Measurements from ENCODE around the gene PTX4.

PTX4 gene

DNA sequence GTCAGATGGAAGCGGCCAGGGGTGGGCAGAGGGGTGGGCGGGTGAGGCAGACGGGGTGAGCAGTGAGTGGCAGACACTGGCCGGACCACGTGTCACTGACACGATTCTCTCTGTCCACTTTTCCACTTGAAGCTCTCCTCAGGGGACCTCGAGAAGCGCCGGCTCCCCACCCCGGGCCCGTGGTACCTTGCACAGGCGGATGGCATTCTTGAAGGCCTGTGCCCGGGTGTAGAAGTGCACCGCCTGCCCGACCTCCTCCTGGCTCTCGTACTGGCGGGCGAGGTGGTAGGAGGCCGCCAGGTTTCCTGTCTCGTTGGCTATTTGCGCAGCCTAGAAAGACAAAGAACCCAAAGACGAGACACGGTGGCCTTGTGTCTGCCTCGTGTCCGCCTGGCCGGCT is 35.6 kb upstream of the PTX4 start:
- no peak for DNase-seq (ENCODE audit: low spot score)

DNA sequence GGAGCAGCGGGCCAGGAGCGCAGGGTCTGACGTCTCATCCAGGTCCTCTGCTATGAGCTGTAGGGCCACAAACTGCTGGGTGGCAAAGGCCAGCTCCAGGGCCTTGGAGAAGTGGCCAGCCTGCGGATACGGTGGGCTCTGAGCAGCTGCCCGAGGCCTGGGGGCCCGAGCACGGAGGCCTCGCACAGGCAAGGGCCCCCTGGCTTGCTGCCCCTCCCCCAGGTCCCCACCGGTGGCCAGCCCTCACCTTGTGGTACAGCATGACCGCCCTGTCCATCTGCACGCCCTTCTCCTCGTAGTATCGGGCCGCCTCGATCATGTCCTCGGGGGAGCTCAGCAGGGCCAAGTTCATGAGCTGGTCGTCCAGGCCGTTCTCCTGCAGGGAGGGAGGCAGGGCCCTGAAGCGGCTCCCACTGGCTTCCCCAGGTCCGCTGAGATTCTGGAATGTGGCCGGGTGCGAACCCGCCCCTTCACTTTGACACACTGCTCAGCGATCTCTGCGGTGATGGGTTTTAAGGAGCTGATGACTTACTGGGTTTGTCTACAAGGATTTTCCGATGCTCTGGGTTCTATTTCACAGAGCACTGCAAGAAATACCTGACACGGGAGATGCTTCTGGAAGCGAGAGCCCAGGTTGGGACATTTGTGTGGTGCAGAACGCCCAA is 35.0 kb upstream of the PTX4 start:
- DNase-seq (ENCODE audit: low spot score): no peak

DNA sequence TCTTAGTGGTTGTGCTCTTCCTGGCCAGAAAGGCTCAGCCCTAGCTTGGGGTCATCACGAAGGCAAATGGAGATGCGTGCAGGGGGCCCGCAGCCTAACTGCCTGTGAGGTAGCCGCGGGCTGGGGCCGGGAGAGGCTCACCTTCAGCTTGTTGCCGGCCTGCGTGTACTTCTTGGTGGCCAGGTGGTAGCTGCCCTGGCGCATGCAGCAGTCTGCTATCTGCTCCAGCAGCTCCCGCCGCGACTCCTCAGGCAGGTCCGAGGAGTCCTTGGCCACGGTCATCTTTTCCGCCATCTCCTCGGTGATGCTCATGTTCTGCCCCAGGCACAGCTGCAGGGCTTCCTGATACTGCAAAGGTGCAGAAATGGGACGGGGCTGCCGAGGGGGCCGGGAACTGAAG is 31.7 kb upstream of the PTX4 start:
- no peak for DNase-seq (ENCODE audit: low spot score)

DNA sequence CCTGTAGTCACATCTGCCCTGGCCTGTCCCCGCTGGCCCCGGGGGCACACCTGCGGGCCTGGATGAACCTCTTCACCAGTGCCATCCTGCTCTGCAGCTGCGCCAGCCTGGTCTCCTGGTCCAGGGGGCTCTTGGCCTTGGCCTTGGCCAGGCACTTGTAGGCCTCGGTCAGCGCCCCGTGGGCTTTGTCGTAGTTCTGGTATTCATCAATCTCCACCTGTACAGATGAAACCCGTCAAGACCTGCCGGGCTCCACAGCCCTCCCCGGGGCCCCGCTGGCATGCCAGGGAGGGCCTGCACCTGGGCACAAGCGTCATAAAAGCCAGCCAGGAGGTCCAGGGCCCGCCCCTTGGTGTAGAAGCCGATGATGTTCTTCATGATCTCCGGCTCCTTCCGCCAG is 31.1 kb upstream of the PTX4 start:
- no peak for DNase-seq (ENCODE audit: low spot score)

DNA sequence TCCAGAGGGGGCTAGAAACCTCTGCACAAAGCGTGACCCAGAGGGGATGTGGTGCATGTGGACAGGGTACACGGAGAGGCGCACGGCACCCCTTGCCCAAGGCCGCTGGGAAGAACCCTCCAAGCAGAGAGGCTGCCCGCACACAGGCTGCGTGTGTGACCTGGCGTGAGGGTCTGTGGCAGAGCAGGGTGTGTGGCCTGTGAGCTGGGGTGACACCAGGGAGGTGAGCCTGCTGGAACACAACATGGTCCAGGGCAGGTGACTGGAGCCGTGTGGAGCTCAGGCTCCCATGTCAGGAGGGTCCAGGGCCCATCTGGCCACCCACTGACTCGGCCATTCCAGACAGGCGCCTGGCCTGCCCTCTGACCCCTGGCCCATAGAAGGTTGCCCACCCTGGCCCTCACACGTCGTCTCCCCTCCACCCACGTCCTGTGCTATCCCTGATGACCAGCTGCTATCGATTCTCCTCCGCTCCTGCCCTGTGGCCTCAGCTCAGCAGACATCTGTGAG is 29.9 kb upstream of the PTX4 start:
- DNase-seq (ENCODE audit: low spot score): no peak

DNA sequence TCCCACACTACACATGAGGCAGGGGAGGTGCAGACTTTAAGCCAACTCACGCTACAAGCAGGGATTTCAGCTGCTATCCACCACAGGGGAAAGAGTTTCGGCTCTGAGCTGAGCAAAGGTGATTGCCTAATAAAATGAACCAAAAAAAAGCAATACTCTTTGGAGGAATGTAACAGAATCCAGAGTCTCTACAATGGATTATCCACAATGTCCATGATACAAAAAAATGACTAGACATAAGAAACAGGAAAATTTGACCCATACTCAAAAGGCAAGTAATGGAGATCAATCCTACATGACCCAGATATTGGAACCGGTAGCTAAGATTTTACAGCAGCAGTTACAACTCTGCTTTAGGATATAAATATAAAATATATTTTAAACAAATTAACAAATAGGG is 25.8 kb upstream of the PTX4 start:
- DNase-seq (ENCODE audit: low spot score): no peak

DNA sequence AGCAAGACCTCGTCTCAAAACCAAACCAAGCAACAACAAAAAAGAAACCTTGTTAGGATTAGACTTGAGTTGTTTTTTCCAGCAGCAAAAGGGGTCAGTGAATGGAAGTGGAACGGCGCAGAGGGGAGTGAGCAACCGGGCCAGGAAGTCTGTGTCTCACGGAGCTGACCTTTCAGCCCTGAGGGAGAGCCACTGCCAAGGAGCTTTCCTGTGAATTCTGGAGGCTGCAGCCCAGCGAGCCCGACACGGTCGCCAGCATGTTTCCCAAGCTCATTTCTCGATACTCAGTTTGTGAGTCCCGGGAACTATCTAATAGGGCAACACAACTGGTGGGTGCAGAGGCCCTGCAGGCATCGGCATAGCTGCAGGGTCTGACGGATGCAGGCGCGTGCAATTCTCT is 24.0 kb upstream of the PTX4 start:
- DNase-seq (ENCODE audit: low spot score): no peak

DNA sequence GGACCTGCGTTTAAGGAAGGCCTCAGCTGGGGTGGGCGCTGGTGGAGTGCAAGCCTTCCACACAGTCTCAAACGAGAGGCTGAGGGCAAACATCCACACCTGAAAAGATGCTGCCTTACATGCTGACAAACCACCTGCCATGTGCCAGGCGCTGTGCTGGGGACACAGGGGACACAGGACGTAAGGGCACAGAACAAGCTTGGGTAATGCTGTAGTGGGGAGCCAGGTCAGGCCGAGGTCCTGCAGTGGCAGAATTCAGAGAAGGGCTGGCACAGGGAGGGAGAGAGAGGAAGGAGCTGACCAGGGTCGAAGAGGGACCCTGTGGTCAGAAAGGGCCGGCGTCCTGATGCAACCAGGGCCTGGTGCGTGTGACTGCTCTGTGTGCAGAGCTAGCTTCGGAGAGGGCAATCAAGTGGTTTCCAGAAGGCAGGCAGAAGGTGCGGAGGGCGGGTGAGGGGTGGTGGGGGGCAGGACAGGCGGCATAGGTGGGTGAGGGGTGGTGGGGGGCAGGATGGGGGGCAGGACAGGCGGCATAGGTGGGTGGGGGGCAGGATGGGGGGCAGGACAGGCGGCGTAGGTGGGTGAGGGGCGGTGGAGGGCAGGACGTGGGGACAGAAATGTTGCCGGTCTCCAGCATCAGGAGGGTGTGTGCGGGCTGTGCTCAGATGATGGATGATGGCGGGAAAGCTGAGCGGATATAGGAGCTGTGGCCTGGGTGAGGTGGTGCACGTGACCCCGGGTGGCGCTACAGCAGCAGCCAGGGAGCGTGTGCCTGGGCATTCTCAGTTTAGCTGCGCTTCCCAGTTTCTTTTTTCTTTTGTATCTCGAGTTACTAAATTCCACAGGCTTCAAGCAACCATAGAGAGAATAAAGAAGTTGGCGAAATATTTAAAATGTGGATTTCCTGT is 23.2 kb upstream of the PTX4 start:
- no peak for DNase-seq (ENCODE audit: low spot score)

DNA sequence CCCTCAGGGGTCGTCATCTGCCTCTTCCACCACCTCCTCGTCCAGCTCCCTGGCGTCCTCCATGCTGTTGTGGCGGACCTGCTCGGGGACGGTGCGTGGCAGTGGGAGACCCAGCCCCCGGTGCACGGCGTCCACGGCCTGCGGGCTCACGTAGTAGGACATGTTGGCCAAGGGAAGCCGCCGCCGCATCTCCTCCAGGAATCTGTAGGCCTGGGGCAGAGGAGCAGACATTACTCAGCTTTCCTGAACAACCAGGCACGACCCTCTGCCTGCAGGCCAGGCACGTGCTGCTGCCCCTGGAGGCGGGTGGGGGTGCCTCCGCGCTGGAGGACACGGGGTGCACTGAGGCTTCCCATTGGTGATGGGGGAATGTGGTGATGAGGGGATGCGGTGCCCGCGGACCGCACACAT is 22.2 kb upstream of the PTX4 start:
- no peak for DNase-seq (ENCODE audit: low spot score)

DNA sequence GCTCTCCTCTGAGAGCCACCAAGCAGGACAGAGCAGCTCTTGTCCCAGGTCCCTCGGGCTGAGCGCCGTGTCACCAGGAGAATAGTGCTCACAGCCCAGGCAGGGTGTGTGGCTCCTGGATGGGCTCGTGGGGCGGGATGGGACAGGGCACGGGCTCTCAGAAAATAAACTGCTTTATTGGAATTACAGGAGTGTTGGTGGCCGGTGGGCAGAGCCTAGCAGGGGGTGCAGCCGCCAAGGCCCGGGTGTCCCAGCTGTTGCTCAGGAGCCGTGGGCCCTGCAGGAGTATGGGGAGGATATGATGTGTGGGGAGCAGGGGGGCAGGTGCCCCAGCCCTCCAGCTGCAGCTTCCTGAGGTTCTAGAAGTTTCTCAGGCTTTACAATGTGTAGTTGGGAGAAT is 21.5 kb upstream of the PTX4 start:
- DNase-seq (ENCODE audit: low spot score): no peak

DNA sequence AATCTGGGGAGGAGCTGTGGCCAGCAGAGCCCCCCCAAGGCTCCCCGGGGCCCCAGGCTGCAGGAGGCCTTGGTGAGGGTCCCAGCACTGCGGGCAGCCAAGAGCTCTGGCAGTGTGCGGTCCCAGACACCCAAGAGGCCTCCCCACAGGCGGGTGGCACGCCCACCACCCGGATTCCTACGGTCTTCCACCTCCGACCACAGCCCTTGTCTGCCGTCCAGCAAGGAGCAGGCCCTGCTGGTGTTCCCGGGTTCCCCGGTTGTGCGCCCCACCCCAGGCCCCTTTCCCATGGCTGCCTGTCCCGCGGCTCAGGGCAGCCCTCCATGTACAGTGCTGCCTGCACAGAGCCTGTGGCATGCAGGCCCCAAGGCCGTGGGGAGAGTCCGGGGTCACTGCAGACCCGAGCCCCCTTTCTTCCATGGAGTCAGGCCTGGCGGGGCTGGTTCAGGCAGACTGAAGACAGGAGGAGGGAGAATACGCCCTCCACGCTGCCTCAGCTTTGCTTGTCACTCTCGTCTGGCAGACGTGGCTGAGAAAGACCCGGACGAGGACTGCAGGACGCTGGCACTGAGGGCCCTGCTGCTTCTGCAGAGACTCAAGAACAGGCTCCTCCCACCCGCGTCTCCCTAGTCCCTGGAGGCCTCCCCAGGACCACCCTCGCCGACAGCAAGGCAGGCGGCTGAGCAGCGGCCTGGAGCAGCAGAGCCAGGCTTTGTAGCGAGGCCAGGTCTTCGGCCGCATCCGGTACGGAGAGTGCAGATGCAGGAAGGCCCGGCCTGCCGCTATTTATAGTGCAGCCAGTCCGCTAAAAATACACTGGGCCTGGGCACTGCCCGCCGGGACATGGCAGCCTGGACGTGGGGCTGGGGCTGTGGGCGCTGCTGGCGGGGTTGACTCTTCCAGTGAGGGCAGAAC is 20.8 kb upstream of the PTX4 start:
- DNase-seq (ENCODE audit: low spot score): no peak

DNA sequence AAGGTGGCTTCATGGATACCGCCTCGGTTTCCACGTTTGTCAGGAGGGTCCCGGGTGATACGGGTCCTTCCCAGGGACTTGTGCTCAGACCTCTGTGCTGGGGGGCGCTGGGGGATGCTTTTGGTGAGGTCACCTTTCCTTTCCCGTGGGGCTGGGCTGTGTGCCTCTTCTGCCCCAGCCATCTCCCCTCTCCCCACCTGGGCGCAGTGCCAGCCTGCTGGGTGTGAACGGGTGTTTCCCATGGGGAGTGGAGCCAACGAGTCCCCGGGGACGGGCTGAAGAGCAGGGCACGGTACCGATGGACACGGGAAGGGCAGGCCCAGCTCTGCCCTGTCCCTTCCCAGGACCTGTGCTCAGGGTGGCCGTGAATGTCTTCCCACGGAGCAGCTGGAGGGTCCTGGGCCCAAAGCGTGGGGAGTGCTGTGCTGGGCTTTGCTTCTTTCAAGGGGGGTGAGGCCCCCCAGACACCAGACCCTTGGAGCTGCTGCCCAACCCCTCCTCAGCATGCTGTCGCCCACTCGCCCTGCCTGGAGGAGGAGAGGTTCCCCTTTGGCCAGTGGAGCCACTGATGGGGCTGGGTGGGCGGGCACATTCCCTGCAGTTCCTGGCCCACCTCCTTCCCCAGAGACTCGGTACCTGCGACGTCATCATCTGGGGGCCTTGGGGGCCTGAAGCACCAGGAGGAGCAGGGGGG is 19.9 kb upstream of the PTX4 start:
- DNase-seq (ENCODE audit: low spot score): no peak

DNA sequence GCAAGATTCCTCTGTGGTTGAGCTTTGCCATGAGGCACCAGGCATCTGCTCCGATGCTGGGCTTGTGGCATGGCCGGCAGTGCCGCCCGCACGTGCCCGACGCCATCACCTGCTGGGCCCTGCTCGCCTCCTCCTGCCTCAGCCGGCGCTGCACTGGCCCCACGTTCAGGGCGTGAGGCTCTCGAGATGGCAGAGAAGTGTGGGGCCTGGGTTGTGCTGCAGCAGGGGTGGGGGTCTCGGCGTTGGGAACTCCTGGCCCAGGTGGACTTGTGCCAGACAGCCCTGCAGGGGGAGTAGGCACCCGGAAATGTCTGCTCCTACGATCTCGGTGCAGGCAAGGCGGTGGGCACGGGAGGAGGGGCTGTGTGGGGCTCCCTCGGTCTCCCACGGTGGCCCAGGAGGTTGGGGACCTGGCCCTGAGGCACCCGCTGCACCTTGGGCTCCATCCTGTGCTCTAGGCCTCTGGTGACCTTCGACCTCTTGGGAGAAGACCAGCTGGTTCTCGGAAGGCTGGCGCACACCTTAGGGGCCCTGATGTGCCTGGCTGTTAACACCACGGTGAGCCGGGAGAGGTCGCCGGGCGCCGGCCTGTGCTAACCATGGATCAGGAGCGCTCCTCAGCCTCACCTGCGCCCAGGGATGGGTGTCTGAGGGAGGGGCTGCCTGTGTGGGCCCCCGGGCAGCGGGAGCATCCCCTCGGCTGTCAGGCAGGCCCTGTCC is 17.9 kb upstream of the PTX4 start:
- DNase-seq (ENCODE audit: low spot score): no peak

DNA sequence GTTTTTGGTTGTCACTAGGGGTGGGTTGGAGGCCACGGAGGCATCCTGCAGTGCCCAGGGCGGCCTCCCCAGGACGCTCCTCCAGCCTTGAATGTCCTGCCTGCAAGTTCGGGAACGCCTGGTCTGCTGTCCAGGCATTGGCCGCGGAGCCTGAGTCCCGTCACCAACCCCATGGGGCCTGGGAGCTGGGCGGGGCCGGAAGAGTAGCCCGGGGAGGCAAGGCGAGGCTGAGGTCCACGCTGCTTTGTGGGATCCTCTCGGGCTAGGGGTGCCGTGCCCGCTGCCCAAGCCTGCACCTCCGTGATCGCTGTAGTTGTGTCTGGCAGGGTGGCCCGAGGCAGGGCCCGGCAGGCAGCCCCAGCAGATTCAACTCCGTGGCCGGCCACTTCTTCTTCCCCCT is 17.2 kb upstream of the PTX4 start:
- DNase-seq (ENCODE audit: low spot score): no peak

DNA sequence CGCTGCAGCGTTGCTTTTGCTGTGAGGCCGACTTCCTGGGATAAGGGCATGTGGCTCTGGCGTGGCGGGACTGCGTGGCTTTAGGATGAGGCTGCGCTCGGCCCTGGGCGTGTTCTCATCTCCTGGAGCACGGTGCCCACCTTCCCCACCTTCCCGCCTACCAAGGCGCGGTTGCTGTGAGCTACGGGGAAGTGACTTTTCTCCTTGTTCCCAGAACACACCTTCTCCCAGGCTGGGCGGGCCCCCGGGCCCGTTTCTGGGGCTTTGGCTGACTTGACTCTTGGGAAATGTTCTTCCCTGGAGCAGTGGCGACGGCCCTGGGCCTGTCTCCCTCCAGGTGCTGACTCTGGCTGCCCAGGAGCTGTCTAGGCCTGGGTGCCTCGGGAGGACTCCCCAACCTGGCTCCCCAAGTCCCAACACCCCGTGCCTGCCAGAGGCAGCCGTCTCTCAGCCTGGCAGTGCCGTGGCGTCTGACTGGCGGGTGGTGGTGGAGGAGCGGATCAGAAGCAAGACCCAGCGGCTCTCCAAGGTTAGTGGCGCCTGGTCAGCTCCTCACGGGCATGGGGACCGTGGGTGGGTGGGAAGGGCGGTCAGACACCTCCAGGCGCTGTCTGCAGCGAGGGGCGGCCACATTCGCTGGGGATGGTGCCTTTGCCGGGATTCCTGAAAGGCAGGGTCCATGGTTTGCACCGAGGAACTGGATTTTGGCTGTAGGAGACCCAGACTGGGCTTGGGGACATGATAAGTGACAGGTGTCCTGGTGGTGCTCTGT is 16.5 kb upstream of the PTX4 start:
- DNase-seq (ENCODE audit: low spot score): no peak

DNA sequence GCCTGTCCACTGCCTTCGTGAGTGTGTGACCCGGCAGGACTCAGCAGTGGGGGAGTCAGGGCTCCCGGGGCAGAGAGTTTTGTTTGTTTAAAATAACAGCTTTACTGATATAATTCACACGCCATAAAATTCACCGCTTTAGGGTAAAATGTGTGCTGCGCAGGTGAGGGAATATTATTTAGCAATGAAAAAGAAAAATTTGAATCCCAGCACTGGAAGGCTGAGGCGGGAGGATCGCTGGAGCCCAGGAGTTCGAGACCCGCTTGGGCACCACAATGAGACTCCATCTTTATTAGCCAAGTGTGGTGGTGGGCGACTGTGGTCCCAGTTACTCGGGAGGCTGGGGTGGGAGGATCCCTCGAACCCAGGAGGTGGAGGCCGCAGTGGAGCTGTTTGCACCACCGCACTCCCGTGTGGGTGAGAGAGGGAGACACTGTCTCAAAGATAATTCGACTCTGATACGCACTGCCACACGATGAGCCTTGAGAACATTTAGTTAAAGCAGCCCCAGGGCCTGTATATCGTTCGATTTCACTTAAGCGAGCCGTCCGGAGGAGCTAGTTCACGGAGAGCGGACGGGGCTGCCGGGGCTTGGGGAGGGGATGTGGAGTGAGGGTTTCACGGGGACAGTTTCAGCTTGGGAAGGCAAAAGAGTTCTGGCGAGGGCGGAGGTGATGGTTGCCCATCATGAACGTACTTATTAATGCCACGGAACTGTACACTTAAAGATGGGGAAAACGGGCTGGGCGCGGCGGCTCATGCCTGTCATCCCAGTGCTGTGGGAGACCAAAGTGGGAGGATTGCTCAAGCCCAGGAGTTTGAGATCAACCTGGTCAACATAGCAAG is 14.6 kb upstream of the PTX4 start:
- no peak for DNase-seq (ENCODE audit: low spot score)

DNA sequence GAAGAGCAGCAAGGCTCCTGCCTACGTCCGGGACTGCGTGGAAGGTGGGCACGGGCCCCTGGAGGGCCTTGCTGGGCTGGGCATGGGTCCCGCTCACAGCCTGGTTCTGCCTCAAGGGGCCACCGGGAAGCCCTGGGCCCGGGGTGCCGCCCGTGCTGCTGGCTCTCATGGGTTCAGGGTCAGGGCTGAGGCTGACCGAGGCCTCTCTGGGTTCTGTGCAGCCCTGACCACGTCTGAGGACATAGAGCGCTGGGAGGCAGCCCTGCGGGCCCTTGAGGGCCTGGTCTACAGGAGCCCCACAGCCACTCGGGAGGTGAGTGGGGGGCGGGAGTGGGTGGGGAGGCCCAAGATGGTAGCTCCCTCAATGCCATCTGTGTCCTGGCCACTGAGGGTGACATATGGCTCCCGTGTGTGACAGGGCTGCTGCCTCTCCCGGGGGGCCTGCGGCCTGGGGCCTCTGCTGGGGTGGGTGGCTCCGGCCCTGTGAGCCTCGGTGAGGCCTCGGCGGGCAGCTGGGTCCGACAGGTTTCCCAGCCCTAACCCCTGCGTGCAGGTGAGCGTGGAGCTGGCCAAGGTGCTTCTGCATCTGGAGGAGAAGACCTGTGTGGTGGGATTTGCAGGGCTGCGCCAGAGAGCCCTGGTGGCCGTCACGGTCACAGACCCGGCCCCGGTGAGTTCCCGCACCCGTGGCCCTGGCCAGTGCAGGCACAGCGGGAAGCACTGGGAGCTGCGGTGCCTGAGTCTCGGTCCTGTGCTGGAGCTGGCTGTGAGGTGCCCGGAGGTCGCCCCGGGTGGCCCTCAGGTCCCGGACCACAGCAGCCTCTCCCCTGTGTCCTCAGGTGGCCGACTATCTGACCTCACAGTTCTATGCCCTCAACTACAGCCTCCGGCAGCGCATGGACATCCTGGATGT is 13.6 kb upstream of the PTX4 start:
- DNase-seq (ENCODE audit: low spot score): no peak

DNA sequence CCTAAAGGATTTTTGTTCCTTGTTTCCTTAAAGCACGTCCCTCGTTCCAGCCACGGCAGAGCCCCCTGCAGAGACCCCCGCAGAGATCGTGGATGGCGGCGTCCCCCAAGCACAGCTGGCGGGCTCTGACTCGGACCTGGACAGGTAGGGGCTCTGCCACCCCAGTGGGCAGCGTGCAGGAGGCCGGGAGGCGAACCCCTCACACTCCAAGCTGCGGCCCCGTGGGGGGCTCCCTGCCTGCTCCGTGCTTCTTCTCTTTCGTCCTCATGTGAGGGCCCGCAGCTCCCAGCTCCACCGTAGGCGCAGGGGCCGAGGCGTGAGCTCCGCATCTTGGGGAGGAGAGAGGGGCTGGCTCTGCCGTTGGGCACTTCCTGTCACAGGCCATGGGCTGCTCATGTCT is 12.9 kb upstream of the PTX4 start:
- DNase-seq (ENCODE audit: low spot score): no peak

Measured in germinal center (tissue), 1 donor.